OCI-LY3 (cell line): Measurements from ENCODE around the gene ATP2A3.
A peak's percentile ranks its signal among the peaks of the same experiment; 100 is the strongest.

ENCODE experiments used
- H2AFZ ChIP-seq: fragments of 200-600, 300-600 bp; shearing (Covaris generic); 2 replicates; pipeline ENCODE4 v1.6.0; 2014; ENCODE audit warnings: antibody characterized with exemption, low read depth, low read length
- H3K27ac ChIP-seq: fragments of 200-600, 300-600 bp; sonication (generic); 2 replicates; pipeline ENCODE4 v1.5.1; 2014; ENCODE audit warnings: mild to moderate bottlenecking, low read length, moderate library complexity, mixed read lengths
- H3K27me3 ChIP-seq: fragments of 200-600, 300-600 bp; sonication (generic); 2 replicates; pipeline ENCODE4 v1.6.1; 2014; ENCODE audit warnings: low read depth, low read length, mixed read lengths
- H3K36me3 ChIP-seq: fragments of 200-600, 300-600 bp; sonication (generic); replicated peaks from 2 replicates; pipeline ENCODE3; 2014; ENCODE audit warnings: low read depth, low read length, mixed read lengths
- H3K4me1 ChIP-seq: fragments of 300-600, 200-600 bp; sonication (generic); 2 replicates; pipeline ENCODE4 v1.6.1; 2014; ENCODE audit warnings: low read length, mixed read lengths
- H3K4me2 ChIP-seq: fragments of 200-600, 300-600 bp; sonication (generic); 2 replicates; pipeline ENCODE4 v1.6.1; 2014; ENCODE audit warnings: low read length, mixed read lengths
- H3K4me3 ChIP-seq: fragments of 300-600, 200-600 bp; sonication (generic); 2 replicates; pipeline ENCODE4 v1.5.1; 2014; ENCODE audit warnings: antibody characterized with exemption, mild to moderate bottlenecking, low read length, moderate library complexity
- H3K79me2 ChIP-seq: fragments of 300-600, 200-600 bp; shearing (Covaris generic); 2 replicates; pipeline ENCODE4 v1.6.1; 2014; ENCODE audit warnings: mild to moderate bottlenecking, low read length, mixed read lengths
- H3K9ac ChIP-seq: fragments of 300-600, 200-600 bp; shearing (Covaris generic); 2 replicates; pipeline ENCODE4 v1.6.0; 2014; ENCODE audit warnings: mild to moderate bottlenecking, low read length, moderate library complexity
- H3K9me3 ChIP-seq: fragments of 200-600, 300-600 bp; shearing (Covaris generic); 2 replicates; pipeline ENCODE4 v1.6.1; 2014; ENCODE audit warnings: low read length, mixed read lengths; ENCODE audit not compliant: insufficient read depth
- H4K20me1 ChIP-seq: fragments of 200-600, 300-600 bp; sonication (generic); 2 replicates; pipeline ENCODE4 v1.6.1; 2016; ENCODE audit warnings: low read length, mixed read lengths; ENCODE audit not compliant: insufficient read depth
- CTCF ChIP-seq: fragments of 200-600, 300-600 bp; sonication (generic); IDR thresholded peaks from 2 replicates; pipeline ENCODE4 v1.5.1; 2014; ENCODE audit warnings: antibody characterized with exemption, low read length, low read depth
- EZH2phosphoT487 ChIP-seq: fragments of 200-600 bp; shearing (Covaris generic); IDR thresholded peaks from 2 replicates; pipeline ENCODE4 v1.6.1; 2018; ENCODE audit warnings: antibody characterized with exemption, mixed run types, low read depth

The ATP2A3 gene

GRCh38 chr17:3891626-3892094, 72.6 kb downstream of the ATP2A3 start:
- Histone ChIP-seq H3K36me3 (no peaks in the 10 kb centered on the region), H3K4me3 (peak overlapping the region; percentile 80; the same call in 1 of the 2 replicates), H3K9ac (no peak overlapping the region), H3K27ac (no peak overlapping the region), H3K9me3 (no peaks in the 10 kb centered on the region), H3K27me3 (peaks cover 18% of the 10 kb centered on the region), H3K4me1 (peaks cover 31% of the 10 kb centered on the region), H4K20me1 (no peaks in the 10 kb centered on the region), H2AFZ (no peak overlapping the region), H3K4me2 (peak overlapping the region; percentile 90), H3K79me2 (no peaks in the 10 kb centered on the region)
- TF ChIP-seq CTCF (no peak), EZH2phosphoT487 (no peak)

GRCh38 chr17:3890878-3891219, 73.4 kb downstream of the ATP2A3 start:
- TF ChIP-seq CTCF (no peak), EZH2phosphoT487 (no peak)
- Histone ChIP-seq H3K36me3 (no peaks in the 10 kb centered on the region), H3K4me2 (peak overlapping the region; percentile 54; the same call in 1 of the 2 replicates), H3K79me2 (no peaks in the 10 kb centered on the region), H3K9ac (no peak overlapping the region), H3K27me3 (peaks cover 18% of the 10 kb centered on the region), H3K9me3 (no peaks in the 10 kb centered on the region), H3K4me3 (no peak overlapping the region), H4K20me1 (no peaks in the 10 kb centered on the region), H3K4me1 (peaks cover 31% of the 10 kb centered on the region), H3K27ac (no peak overlapping the region), H2AFZ (no peak overlapping the region)

- H3K27me3 ChIP-seq: peaks cover 18% of the 10 kb centered on the region
- no peaks in the 10 kb centered on the region for H3K9me3 ChIP-seq
- no peak overlapping the region for H3K9ac ChIP-seq
- H3K79me2 ChIP-seq: no peaks in the 10 kb centered on the region
- H3K4me3 ChIP-seq: no peak overlapping the region
- no peak overlapping the region for H2AFZ ChIP-seq
- peaks cover 31% of the 10 kb centered on the region for H3K4me1 ChIP-seq
- H4K20me1 ChIP-seq: no peaks in the 10 kb centered on the region
- no peak for TF ChIP-seq CTCF
- H3K27ac ChIP-seq: no peak overlapping the region
- no peaks in the 10 kb centered on the region for H3K36me3 ChIP-seq
- H3K4me2 ChIP-seq: peak overlapping the region; percentile 54
These were observed 74.0 kb downstream of the ATP2A3 start for GRCh38 chr17:3890082-3890877.

GRCh38 chr17:3889325-3890012, 74.8 kb downstream of the ATP2A3 start:
- Histone ChIP-seq H3K4me1 (peaks cover 31% of the 10 kb centered on the region), H4K20me1 (no peaks in the 10 kb centered on the region), H3K27ac (no peak overlapping the region), H3K79me2 (no peaks in the 10 kb centered on the region), H3K9me3 (no peaks in the 10 kb centered on the region), H3K27me3 (peaks cover 18% of the 10 kb centered on the region), H3K4me3 (no peak overlapping the region), H3K36me3 (no peaks in the 10 kb centered on the region), H3K4me2 (no peak overlapping the region; the same call in 1 of the 2 replicates), H3K9ac (no peak overlapping the region), H2AFZ (no peak overlapping the region)
- TF ChIP-seq CTCF (no peak), EZH2phosphoT487 (no peak)
